ENCODE data around the gene TEX11.

TEX11 gene

GRCh38 chrX:70908541-70908940, at the start of gene TEX11:
TEX11 (minus strand) TSS chrX:70908711; CDS start chrX:70907789, 922 bp downstream.
- no peaks in the 10 kb centered on the region for H3K4me1 ChIP-seq (ENCODE audit: insufficient read depth, low read length, severe bottlenecking)
- no peaks in the 10 kb centered on the region for H3K9me3 ChIP-seq (ENCODE audit: low read length)
- no peak within 1 kb of the TSS for H3K27ac ChIP-seq (ENCODE audit: low read depth, low read length, poor library complexity, severe bottlenecking)

DNA sequence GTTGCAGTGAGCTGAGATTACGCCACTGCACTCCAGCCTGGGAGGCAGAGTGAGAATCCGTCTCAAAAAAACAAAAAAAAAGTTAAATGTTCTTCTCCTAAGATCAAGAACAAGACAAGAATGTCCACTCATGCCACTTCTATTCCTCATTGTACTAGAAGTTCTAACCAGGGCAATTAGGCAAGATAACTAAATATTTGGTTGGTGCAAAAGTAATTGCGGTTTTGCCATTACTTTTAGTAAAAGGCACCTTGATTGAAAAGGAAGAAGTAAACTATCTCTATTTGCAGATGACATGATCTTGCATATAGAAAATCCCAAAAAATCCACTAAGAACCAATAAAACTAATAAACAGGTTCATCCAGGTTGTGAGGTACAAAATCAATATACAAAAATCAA, 46.4 kb upstream of the TEX11 start:
- H3K4me3 ChIP-seq (ENCODE audit: low read depth, low read length, poor library complexity, severe bottlenecking), result no peak overlapping the region
- no peaks in the 10 kb centered on the region for H4K20me1 ChIP-seq (ENCODE audit: insufficient read depth, low read length)
- no peak for TF ChIP-seq EZH2 (IDR thresholded peaks at IDR 0.05; ENCODE audit: borderline replicate concordance, low read length)
- no peaks in the 10 kb centered on the region for H3K36me3 ChIP-seq (ENCODE audit: insufficient read depth, low read length)
- H3K27me3 ChIP-seq (ENCODE audit: insufficient read depth, low read length), result no peaks in the 10 kb centered on the region
- no peak overlapping the region for H2AFZ ChIP-seq (ENCODE audit: low read length)
- no peak overlapping the region for H3K4me2 ChIP-seq (ENCODE audit: low read length)
- no peaks in the 10 kb centered on the region for H3K4me1 ChIP-seq (ENCODE audit: insufficient read depth, low read length, severe bottlenecking)
- H3K9ac ChIP-seq (ENCODE audit: low read length), result no peak overlapping the region
- H3K27ac ChIP-seq (ENCODE audit: low read depth, low read length, poor library complexity, severe bottlenecking), result no peak overlapping the region
- no peaks in the 10 kb centered on the region for H3K9me2 ChIP-seq (ENCODE audit: low read depth, low read length)
- H3F3A ChIP-seq (ENCODE audit: insufficient read depth, low read length), result no peaks in the 10 kb centered on the region
- H3K79me2 ChIP-seq (ENCODE audit: insufficient read depth, low read length), result no peaks in the 10 kb centered on the region
- no peaks in the 10 kb centered on the region for H3K9me3 ChIP-seq (ENCODE audit: low read length)

More at GRCh38 chrX:70908541-70908940, at the start of gene TEX11:
- Histone ChIP-seq H4K20me1 (ENCODE audit: insufficient read depth, low read length) (no peaks in the 10 kb centered on the region), H3K4me3 (ENCODE audit: low read depth, low read length, poor library complexity, severe bottlenecking) (no peak within 1 kb of the TSS), H3F3A (ENCODE audit: insufficient read depth, low read length) (no peaks in the 10 kb centered on the region), H3K9me2 (ENCODE audit: low read depth, low read length) (no peaks in the 10 kb centered on the region), H3K27me3 (ENCODE audit: insufficient read depth, low read length) (no peaks in the 10 kb centered on the region), H3K79me2 (ENCODE audit: insufficient read depth, low read length) (no peaks in the 10 kb centered on the region), H2AFZ (ENCODE audit: low read length) (no peak within 1 kb of the TSS), H3K4me2 (ENCODE audit: low read length) (no peak within 1 kb of the TSS), H3K9ac (ENCODE audit: low read length) (no peak within 1 kb of the TSS), H3K36me3 (ENCODE audit: insufficient read depth, low read length) (no peaks in the 10 kb centered on the region)
- TF ChIP-seq EZH2 (IDR thresholded peaks at IDR 0.05; ENCODE audit: borderline replicate concordance, low read length) (no peak), CTCF (IDR thresholded peaks at IDR 0.05; ENCODE audit: low read length) (no peak)

DNA sequence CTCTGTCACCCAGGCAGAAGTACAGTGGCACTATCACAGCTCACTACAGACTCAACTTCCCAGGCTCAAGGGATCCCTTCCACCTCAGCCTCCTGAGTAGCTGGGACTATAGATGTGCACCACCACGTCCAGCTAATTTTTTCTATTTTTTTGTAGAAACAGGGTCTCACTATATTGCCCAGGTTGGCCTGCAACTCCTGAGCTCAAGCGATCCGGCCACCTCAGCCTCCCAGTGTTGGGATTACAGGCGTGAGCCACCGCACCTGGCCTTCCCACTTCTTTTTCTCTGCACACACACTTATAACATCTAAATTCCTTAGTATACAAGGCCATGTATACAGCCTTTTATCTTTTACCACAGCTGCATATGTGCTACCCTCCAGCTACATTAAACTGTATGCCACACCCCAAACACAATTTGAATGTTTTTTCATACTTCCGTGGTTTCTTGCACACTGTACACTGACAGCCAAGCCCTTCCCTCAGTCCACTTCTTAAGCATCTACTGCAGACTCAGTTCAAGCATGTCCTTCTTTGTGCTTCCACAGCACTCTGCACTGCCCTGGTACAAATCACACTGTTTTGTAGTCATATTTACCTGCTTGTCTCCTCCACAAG, 15.9 kb upstream of the TEX11 start:
- H3K9me2 ChIP-seq (ENCODE audit: low read depth, low read length), result no peaks in the 10 kb centered on the region
- TF ChIP-seq EZH2 (IDR thresholded peaks at IDR 0.05; ENCODE audit: borderline replicate concordance, low read length) (no peak), CTCF (IDR thresholded peaks at IDR 0.05; ENCODE audit: low read length) (no peak)
- no peak overlapping the region for H3K4me2 ChIP-seq (ENCODE audit: low read length)
- no peaks in the 10 kb centered on the region for H3K79me2 ChIP-seq (ENCODE audit: insufficient read depth, low read length)
- H3K9me3 ChIP-seq (ENCODE audit: low read length), result no peaks in the 10 kb centered on the region
- H3K27ac ChIP-seq (ENCODE audit: low read depth, low read length, poor library complexity, severe bottlenecking), result no peak overlapping the region
- H3K9ac ChIP-seq (ENCODE audit: low read length), result no peak overlapping the region
- H3K4me1 ChIP-seq (ENCODE audit: insufficient read depth, low read length, severe bottlenecking), result no peaks in the 10 kb centered on the region
- no peak overlapping the region for H3K4me3 ChIP-seq (ENCODE audit: low read depth, low read length, poor library complexity, severe bottlenecking)
- H3K36me3 ChIP-seq (ENCODE audit: insufficient read depth, low read length), result no peaks in the 10 kb centered on the region
- H3K27me3 ChIP-seq (ENCODE audit: insufficient read depth, low read length), result no peaks in the 10 kb centered on the region
- H2AFZ ChIP-seq (ENCODE audit: low read length), result no peak overlapping the region
- H4K20me1 ChIP-seq (ENCODE audit: insufficient read depth, low read length), result no peaks in the 10 kb centered on the region
- no peaks in the 10 kb centered on the region for H3F3A ChIP-seq (ENCODE audit: insufficient read depth, low read length)
